Esophagus squamous epithelium (tissue), 4 donors: Measurements from ENCODE around the gene CHRNB1.

ENCODE experiments used
- CTCF ChIP-seq, 6 experiments: fragments of 450-650 bp in 4 of 6; fragments of 200-600 bp in 2 of 6; sonication (generic) in 2 of 6; IDR thresholded peaks; one replicate each; pipeline ENCODE4 v1.5.1; 2016 to 2019; ENCODE audit warnings: antibody characterized with exemption in 6 of 6, mild to moderate bottlenecking in 4 of 6, moderate library complexity in 4 of 6
- POLR2A ChIP-seq, 4 donors: fragments of 450-650 bp; IDR thresholded peaks; one replicate each; pipeline ENCODE4 v1.6.1; 2017; ENCODE audit warnings: antibody characterized with exemption in 4 of 4, mild to moderate bottlenecking in 4 of 4, moderate library complexity in 3 of 4

DNA sequence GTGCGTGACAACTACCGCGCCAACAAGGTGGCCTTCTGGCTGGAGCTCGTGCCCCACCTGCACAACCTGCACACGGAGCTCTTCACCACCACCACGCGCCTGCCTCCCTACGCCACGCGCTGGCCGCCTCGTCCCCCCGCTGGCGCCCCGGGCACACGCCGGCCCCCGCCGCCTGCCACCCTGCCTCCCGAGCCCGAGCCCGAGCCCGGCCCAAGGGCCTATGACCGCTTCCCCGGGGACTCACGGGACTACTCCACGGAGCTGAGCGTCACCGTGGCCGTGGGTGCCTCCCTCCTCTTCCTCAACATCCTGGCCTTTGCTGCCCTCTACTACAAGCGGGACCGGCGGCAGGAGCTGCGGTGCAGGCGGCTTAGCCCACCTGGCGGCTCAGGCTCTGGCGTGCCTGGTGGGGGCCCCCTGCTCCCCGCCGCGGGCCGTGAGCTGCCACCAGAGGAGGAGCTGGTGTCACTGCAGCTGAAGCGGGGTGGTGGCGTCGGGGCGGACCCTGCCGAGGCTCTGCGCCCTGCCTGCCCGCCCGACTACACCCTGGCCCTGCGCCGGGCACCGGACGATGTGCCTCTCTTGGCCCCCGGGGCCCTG lies 27.7 kb upstream of the CHRNB1 start:
- no peak for TF ChIP-seq CTCF (IDR thresholded peaks at IDR 0.05)
- no peak for TF ChIP-seq POLR2A (IDR thresholded peaks at IDR 0.05)
